ENCODE measurements around the gene GPR132. TPM values are rescaled to one million over a fixed set of nuclear protein-coding genes. Genes with fewer than 3 reads are reported as not detected.

GPR132 gene
- total and polyA plus RNA-seq, 9 of the 15 experiments (the other 6 are each of a cell fraction or from before 2014, with no cell fraction given), result 0.01 to 1.1 (median 0.25) TPM; not detected in 1

DNA sequence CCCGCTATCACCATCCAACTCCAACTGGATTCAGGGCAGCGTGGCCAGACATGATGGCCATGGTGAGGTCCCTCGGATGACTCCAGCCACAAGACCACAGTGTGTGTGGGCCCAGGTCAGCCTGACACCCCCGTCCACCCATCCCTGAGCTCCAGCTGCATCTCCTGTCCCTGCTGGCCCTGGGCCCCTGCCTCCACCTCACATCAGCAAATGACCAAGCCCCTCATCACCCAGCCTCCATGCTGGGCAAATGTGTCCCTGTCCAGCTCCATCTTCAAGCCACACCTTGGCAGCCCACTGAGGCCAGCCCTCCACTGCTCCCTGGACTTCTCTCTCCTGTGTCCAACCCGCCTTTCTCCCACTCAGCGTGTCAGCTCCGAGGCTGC, 3.2 kb downstream of the GPR132 start:
- Histone ChIP-seq H3K4me2 (ENCODE audit: insufficient read depth, low read length) (no peak overlapping the region), H3K27me3 (ENCODE audit: control insufficient read depth in 2 of 2, insufficient read depth in 2 of 2, low read length in 2 of 2) (0 out of 5 replicates have a peak, but pooled peaks cover 0 to 4% of the 10 kb centered on the region in 2 experiments), H3K9me1 (ENCODE audit: control insufficient read depth, insufficient read depth, low read length) (no peaks in the 10 kb centered on the region), H3K9me3 (replicated peaks; ENCODE audit: control insufficient read depth, insufficient read depth, low read depth, low read length) (no peaks in the 10 kb centered on the region), H3K27ac (ENCODE audit: extremely low read depth, low read depth, low read length) (no peak overlapping the region), H3K79me2 (ENCODE audit: control insufficient read depth, insufficient read depth, low read length) (no peaks in the 10 kb centered on the region), H3K4me3 (no peak overlapping the region), H3K4me1 (replicated peaks in 1 of 2; ENCODE audit: control insufficient read depth in 2 of 2, insufficient read depth in 2 of 2, low read length in 2 of 2) (peaks cover 0 to 54% of the 10 kb centered on the region in 2 experiments; a peak in 3 of 5 replicates), H3K9ac (ENCODE audit: insufficient read depth in 1 of 2, low read depth in 2 of 2, low read length in 2 of 2) (peak overlapping the region in 1 of 2 experiments; percentile 45; a peak in 2 of 4 replicates), H4K20me1 (replicated peaks; ENCODE audit: control insufficient read depth, insufficient read depth, low read length) (no peaks in the 10 kb centered on the region), H3K36me3 (ENCODE audit: control insufficient read depth, insufficient read depth, low read length) (no peaks in the 10 kb centered on the region), H2AFZ (ENCODE audit: low read depth, low read length) (no peak overlapping the region)
- FAIRE-seq, result no peak
- BruUV-seq (replicated peaks), result no TSS peak
- ChIA-PET CTCF (ENCODE audit: low intra/inter-chr PET ratio) (no interaction called here), POLR2A (interaction anchor here (3.5 kb wide), 1 partner anchor 12 kb away, joined by 12 read pairs; no protein-coding TSS in a partner anchor)
- 52% methylated on average over 5 of the region's 7 CpGs for WGBS (ENCODE audit: insufficient coverage, low coverage, missing lambda C conversion rate)
- in situ Hi-C loops (cut with MboI) (no loop called here), intact Hi-C loops (cut with micrococcal nuclease) (no loop called here)
- no peak for ATAC-seq
- no peak for DNase-seq (ENCODE audit: extremely low read depth in 1 of 4, low spot score in 3 of 4)
- TF ChIP-seq CSDE1 (IDR thresholded peaks at IDR 0.05), result no peak
- TF ChIP-seq, protein P1, sequence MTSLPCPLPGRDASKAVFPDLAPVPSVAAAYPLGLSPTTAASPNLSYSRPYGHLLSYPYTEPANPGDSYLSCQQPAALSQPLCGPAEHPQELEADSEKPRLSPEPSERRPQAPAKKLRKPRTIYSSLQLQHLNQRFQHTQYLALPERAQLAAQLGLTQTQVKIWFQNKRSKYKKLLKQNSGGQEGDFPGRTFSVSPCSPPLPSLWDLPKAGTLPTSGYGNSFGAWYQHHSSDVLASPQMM (CRISPR knock-in tag; IDR thresholded peaks at IDR 0.05), result no peak
- TF ChIP-seq YY1 (IDR thresholded peaks at IDR 0.05; ENCODE audit: borderline replicate concordance in 1 of 3, control insufficient read depth in 1 of 3, extremely low read depth in 1 of 3, insufficient read depth in 3 of 3, insufficient read length in 1 of 3, insufficient replicate concordance in 2 of 3, low read depth in 1 of 3, low read length in 2 of 3), result no peak
- TF ChIP-seq, protein P2, sequence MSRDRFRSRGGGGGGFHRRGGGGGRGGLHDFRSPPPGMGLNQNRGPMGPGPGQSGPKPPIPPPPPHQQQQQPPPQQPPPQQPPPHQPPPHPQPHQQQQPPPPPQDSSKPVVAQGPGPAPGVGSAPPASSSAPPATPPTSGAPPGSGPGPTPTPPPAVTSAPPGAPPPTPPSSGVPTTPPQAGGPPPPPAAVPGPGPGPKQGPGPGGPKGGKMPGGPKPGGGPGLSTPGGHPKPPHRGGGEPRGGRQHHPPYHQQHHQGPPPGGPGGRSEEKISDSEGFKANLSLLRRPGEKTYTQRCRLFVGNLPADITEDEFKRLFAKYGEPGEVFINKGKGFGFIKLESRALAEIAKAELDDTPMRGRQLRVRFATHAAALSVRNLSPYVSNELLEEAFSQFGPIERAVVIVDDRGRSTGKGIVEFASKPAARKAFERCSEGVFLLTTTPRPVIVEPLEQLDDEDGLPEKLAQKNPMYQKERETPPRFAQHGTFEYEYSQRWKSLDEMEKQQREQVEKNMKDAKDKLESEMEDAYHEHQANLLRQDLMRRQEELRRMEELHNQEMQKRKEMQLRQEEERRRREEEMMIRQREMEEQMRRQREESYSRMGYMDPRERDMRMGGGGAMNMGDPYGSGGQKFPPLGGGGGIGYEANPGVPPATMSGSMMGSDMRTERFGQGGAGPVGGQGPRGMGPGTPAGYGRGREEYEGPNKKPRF (IDR thresholded peaks at IDR 0.05; ENCODE audit: low read depth, low read length), result no peak
- no peak for TF ChIP-seq GABPB1 (CRISPR knock-in tag; IDR thresholded peaks at IDR 0.05)
- no peak for TF ChIP-seq PCBP2 (IDR thresholded peaks at IDR 0.05; ENCODE audit: low read depth, low read length, poor library complexity, severe bottlenecking)
- no peak for TF ChIP-seq STAT5A (IDR thresholded peaks at IDR 0.05; ENCODE audit: borderline replicate concordance, low read length)
- no peak for TF ChIP-seq ELF4 (CRISPR knock-in tag; IDR thresholded peaks at IDR 0.05)
- TF ChIP-seq ZNF561 (CRISPR knock-in tag; conservative IDR thresholded peaks at IDR 0.05), result no peak
- no peak for TF ChIP-seq E2F4 (CRISPR knock-in tag; IDR thresholded peaks at IDR 0.05; ENCODE audit: low read depth)
- TF ChIP-seq CHCHD3 (CRISPR knock-in tag; IDR thresholded peaks at IDR 0.05), result no peak
- no peak for TF ChIP-seq ARHGAP35 (IDR thresholded peaks at IDR 0.05; ENCODE audit: partially characterized antibody)
- no peak for TF ChIP-seq ZNF696 (CRISPR knock-in tag; conservative IDR thresholded peaks at IDR 0.05)
- TF ChIP-seq TRIM28 (IDR thresholded peaks at IDR 0.05), result no peak

All from K562 (cell line).